GM12874 (cell line): ENCODE data around the gene ESRRG.

Source experiments
- TF ChIP-seq, protein P1 (sequence below): IDR thresholded peaks from 2 replicates; pipeline ENCODE4 v1.5.1; 2011; ENCODE audit warnings: low read depth, mild to moderate bottlenecking, control low read depth, low read length, moderate library complexity; ENCODE audit not compliant: insufficient read depth

Gene ESRRG

GRCh38 chr1:216523449-216524190, 199.6 kb downstream of the ESRRG start:
- TF ChIP-seq, protein P1, sequence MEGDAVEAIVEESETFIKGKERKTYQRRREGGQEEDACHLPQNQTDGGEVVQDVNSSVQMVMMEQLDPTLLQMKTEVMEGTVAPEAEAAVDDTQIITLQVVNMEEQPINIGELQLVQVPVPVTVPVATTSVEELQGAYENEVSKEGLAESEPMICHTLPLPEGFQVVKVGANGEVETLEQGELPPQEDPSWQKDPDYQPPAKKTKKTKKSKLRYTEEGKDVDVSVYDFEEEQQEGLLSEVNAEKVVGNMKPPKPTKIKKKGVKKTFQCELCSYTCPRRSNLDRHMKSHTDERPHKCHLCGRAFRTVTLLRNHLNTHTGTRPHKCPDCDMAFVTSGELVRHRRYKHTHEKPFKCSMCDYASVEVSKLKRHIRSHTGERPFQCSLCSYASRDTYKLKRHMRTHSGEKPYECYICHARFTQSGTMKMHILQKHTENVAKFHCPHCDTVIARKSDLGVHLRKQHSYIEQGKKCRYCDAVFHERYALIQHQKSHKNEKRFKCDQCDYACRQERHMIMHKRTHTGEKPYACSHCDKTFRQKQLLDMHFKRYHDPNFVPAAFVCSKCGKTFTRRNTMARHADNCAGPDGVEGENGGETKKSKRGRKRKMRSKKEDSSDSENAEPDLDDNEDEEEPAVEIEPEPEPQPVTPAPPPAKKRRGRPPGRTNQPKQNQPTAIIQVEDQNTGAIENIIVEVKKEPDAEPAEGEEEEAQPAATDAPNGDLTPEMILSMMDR: no peak

DNA sequence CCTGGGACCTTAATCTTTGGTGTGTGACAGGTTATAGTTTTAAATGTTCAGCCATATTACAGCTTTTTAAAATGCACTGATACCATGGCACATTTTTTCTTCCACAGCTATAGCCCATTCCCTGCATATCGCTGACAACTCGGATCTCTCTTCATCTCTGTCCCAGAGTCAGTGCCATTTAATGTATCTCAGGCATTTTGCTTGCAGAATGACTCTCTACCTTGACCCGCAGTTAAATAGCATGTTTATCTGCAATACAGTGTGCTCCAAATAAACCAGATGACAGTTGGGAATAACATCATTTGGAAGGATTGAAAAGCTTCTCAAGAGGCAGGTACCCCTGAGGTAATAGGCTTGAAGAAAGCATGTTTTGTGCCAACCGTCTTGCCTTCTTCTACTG, 200.2 kb downstream of the ESRRG start:
- TF ChIP-seq, protein P1: no peak

- TF ChIP-seq, protein P1: no peak
Observed at GRCh38 chr1:216521477-216521876, 201.8 kb downstream of the ESRRG start.

- TF ChIP-seq, protein P1: no peak
Observed at GRCh38 chr1:216518844-216519627, 204.2 kb downstream of the ESRRG start.

GRCh38 chr1:216502528-216503162, 220.6 kb downstream of the ESRRG start:
- TF ChIP-seq, protein P1: no peak

DNA sequence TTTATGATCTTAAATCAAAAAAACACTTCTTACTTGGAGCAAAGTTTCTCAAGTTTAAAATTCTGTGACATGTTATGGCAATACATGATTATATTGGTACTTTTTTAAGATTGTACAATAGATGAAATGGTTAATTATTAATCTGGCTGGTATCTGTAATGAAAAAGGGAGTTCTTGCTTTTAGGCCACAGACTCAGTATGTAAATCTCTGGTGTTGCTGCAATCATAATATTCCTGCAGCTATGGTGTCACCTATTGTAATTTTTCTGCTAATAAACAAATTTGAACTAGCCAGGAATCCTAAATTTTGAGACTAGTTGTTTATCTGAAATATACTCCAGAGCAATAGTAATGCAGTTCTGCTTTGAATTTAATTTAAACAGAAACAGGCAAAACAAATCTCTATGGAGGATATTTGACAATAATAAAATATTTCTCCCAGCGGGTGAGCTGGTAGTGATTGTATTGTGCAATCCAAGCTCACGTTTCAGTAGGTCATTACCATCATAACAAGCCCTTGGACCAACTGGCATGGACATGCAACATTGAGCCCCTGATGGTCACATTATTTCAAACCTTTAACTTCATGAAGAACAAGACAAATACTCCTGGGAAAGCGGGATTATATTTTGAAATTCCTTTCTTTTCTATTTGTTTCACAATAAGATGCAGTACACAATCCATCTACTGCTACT, 222.8 kb downstream of the ESRRG start:
- TF ChIP-seq, protein P1: no peak
